ENCODE data around the gene STAT3. TPM values are rescaled to one million over a fixed set of nuclear protein-coding genes. Genes with fewer than 3 reads are reported as not detected.
"Not testable (repeated sequence)": the region's sequence is repeated elsewhere in the genome, so short reads cannot be mapped to it uniquely, and the experiment has no call there.

STAT3 gene
- total RNA-seq, 8 experiments from 2014 or later: 31.4 to 386 (median 106) TPM

GRCh38 chr17:42273474-42274252 lies 114.6 kb downstream of the STAT3 start:
- 57 to 88% (median 67%) methylated on average over 2 to 7 of the region's 7 CpGs for WGBS, 10 experiments
- Histone ChIP-seq H3K27ac (no peak overlapping the region), H3K4me3 (peak overlapping the region in 3 of 5 donors; percentile 92 to 96 (median 93)), H3K4me1 (replicated peaks in 1 of 2) (peaks cover 23 to 33% of the 10 kb centered on the region in 2 donors)
- ATAC-seq (replicated peaks in 6 of 8): no peak
- in situ Hi-C loops (cut with MboI; ENCODE audit: low pct_unique_long_range_greater_than_20kb in 2 of 9, low sequenced_read_pairs in 9 of 9, unreplicated experiment in 9 of 9): no loop called here

- in situ Hi-C loops (cut with MboI; ENCODE audit: low pct_unique_long_range_greater_than_20kb in 2 of 9, low sequenced_read_pairs in 9 of 9, unreplicated experiment in 9 of 9): no loop called here
- ATAC-seq (replicated peaks in 6 of 8): no peak
- WGBS, 10 experiments: 61 to 88% (median 67%) methylated on average over 1 to 7 of the region's 7 CpGs; no CpG with 5 or more reads in 1 of the 10 experiments
- H3K27ac ChIP-seq: no peak overlapping the region
- peaks cover 19 to 32% of the 10 kb centered on the region in 2 donors for H3K4me1 ChIP-seq (replicated peaks in 1 of 2)
- H3K4me3 ChIP-seq: no peak overlapping the region
These were observed 115.9 kb downstream of the STAT3 start for GRCh38 chr17:42272162-42272907.

- Histone ChIP-seq H3K27ac (no peak overlapping the region), H3K4me1 (replicated peaks in 1 of 2) (peaks cover 13 to 26% of the 10 kb centered on the region in 2 donors), H3K4me3 (no peak overlapping the region)
- in situ Hi-C loops (cut with MboI; ENCODE audit: low pct_unique_long_range_greater_than_20kb in 2 of 9, low sequenced_read_pairs in 9 of 9, unreplicated experiment in 9 of 9): no loop called here
- ATAC-seq (replicated peaks in 6 of 8): no peak
These were observed 116.5 kb downstream of the STAT3 start for GRCh38 chr17:42271779-42272035.

GRCh38 chr17:42271006-42271778 lies 117.0 kb downstream of the STAT3 start:
- no peak overlapping the region for H3K27ac ChIP-seq
- in situ Hi-C loops (cut with MboI; ENCODE audit: low pct_unique_long_range_greater_than_20kb in 2 of 9, low sequenced_read_pairs in 9 of 9, unreplicated experiment in 9 of 9): no loop called here
- ATAC-seq (replicated peaks in 6 of 8): no peak
- no peak overlapping the region for H3K4me3 ChIP-seq
- peaks cover 12 to 26% of the 10 kb centered on the region in 2 donors for H3K4me1 ChIP-seq (replicated peaks in 1 of 2)
- WGBS, 10 experiments: 70 to 100% (median 85%) methylated on average over 1 to 3 of the region's 3 CpGs

GRCh38 chr17:42270596-42270995 lies 117.6 kb downstream of the STAT3 start:
- Histone ChIP-seq H3K4me3 (no peak overlapping the region), H3K4me1 (replicated peaks in 1 of 2) (peaks cover 12 to 26% of the 10 kb centered on the region in 2 donors), H3K27ac (no peak overlapping the region)
- in situ Hi-C loops (cut with MboI; ENCODE audit: low pct_unique_long_range_greater_than_20kb in 2 of 9, low sequenced_read_pairs in 9 of 9, unreplicated experiment in 9 of 9): no loop called here
- WGBS, 10 experiments: 56 to 91% (median 78%) methylated on average over 1 to 6 of the region's 6 CpGs
- ATAC-seq (replicated peaks in 6 of 8): no peak

GRCh38 chr17:42270170-42270535 lies 118.1 kb downstream of the STAT3 start:
- in situ Hi-C loops (cut with MboI; ENCODE audit: low pct_unique_long_range_greater_than_20kb in 2 of 9, low sequenced_read_pairs in 9 of 9, unreplicated experiment in 9 of 9): no loop called here

GRCh38 chr17:42268236-42268635 lies 120.0 kb downstream of the STAT3 start:
- ATAC-seq (replicated peaks in 6 of 8): no peak
- 65 to 95% (median 92%) methylated on average over 2 to 5 of the region's 5 CpGs for WGBS, 10 experiments
- Histone ChIP-seq H3K4me1 (replicated peaks in 1 of 2) (peaks cover 10 to 12% of the 10 kb centered on the region in 2 donors), H3K27ac (no peak overlapping the region), H3K4me3 (no peak overlapping the region)
- in situ Hi-C loops (cut with MboI; ENCODE audit: low pct_unique_long_range_greater_than_20kb in 2 of 9, low sequenced_read_pairs in 9 of 9, unreplicated experiment in 9 of 9): no loop called here

More at GRCh38 chr17:42270170-42270535, 118.1 kb downstream of the STAT3 start:
- H3K4me1 ChIP-seq (replicated peaks in 1 of 2): peaks cover 12 to 26% of the 10 kb centered on the region in 2 donors
- ATAC-seq (replicated peaks in 6 of 8): no peak
- WGBS, 10 experiments: 50 to 100% (median 85%) methylated on average over 1 to 4 of the region's 4 CpGs
- H3K27ac ChIP-seq: no peak overlapping the region
- no peak overlapping the region for H3K4me3 ChIP-seq

GRCh38 chr17:42266918-42267766 lies 121.1 kb downstream of the STAT3 start:
- no peak overlapping the region for H3K27ac ChIP-seq
- H3K4me3 ChIP-seq: no peak overlapping the region
- in situ Hi-C loops (cut with MboI; ENCODE audit: low pct_unique_long_range_greater_than_20kb in 2 of 9, low sequenced_read_pairs in 9 of 9, unreplicated experiment in 9 of 9): no loop called here
- peak; percentile 38 to 99 (median 84) for ATAC-seq (replicated peaks in 6 of 8)
- 49 to 91% (median 81%) methylated on average over 1 to 9 of the region's 9 CpGs; no CpG with 5 or more reads in 1 of the 10 experiments for WGBS, 10 experiments
- peaks cover 7 to 8% of the 10 kb centered on the region in 2 donors for H3K4me1 ChIP-seq (replicated peaks in 1 of 2)

- peak in 1 of 8 experiments; percentile 10 for ATAC-seq (replicated peaks in 6 of 8)
- Histone ChIP-seq H3K4me3 (no peak overlapping the region), H3K27ac (no peak overlapping the region), H3K4me1 (replicated peaks in 1 of 2) (peaks cover 6 to 8% of the 10 kb centered on the region in 2 donors)
- 67 to 100% (median 87%) methylated on average over 1 to 2 of the region's 2 CpGs for WGBS, 10 experiments
- in situ Hi-C loops (cut with MboI; ENCODE audit: low pct_unique_long_range_greater_than_20kb in 2 of 9, low sequenced_read_pairs in 9 of 9, unreplicated experiment in 9 of 9): no loop called here
These were observed 121.8 kb downstream of the STAT3 start for GRCh38 chr17:42266462-42266861.

- H3K4me3 ChIP-seq; in situ Hi-C loops (cut with MboI; ENCODE audit: low pct_unique_long_range_greater_than_20kb in 2 of 9, low sequenced_read_pairs in 9 of 9, unreplicated experiment in 9 of 9); H3K4me1 ChIP-seq (replicated peaks in 1 of 2); ATAC-seq (replicated peaks in 6 of 8); H3K27ac ChIP-seq: not testable (repeated sequence)
- WGBS, 10 experiments: no CpG with 5 or more reads among the region's 4 CpGs
These were observed 123.9 kb downstream of the STAT3 start for GRCh38 chr17:42264366-42264765.

Data from motor neuron (in vitro differentiated cells).